ENCODE data around the gene ACADVL.

DNA sequence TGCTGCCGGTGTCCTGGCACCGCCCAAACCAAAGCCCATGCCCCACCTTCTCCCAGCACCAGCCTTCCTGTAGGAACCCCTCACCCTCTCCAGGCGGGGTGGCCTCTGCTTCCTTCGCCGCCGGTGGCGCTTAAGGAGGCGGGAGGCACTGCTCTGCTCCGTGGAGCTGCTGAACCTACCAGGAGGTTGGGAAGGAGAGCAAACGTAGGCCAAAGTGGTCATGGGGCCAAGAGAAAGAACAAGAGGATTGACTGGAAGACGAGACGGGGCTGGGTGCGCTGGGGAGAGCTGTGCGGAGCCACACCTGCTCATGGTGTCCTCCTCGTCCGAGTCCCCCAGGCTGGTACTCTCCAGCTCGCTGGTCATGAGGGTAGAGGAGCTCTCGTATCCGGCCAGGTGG, 9.8 kb downstream of the ACADVL start:
- TF ChIP-seq, protein P1, sequence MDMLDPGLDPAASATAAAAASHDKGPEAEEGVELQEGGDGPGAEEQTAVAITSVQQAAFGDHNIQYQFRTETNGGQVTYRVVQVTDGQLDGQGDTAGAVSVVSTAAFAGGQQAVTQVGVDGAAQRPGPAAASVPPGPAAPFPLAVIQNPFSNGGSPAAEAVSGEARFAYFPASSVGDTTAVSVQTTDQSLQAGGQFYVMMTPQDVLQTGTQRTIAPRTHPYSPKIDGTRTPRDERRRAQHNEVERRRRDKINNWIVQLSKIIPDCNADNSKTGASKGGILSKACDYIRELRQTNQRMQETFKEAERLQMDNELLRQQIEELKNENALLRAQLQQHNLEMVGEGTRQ (IDR thresholded peaks at IDR 0.05; ENCODE audit: borderline replicate concordance, low read depth, low read length), result no peak
- TF ChIP-seq MXI1 (IDR thresholded peaks at IDR 0.05; ENCODE audit: low read depth, low read length) (no peak), EP300 (IDR thresholded peaks at IDR 0.05; ENCODE audit: borderline replicate concordance in 1 of 2, low read depth in 1 of 2, low read length in 1 of 2) (no peak), RAD21 (IDR thresholded peaks at IDR 0.05; ENCODE audit: low read length) (no peak), YY1 (IDR thresholded peaks at IDR 0.05; ENCODE audit: low read depth) (no peak), POLR2AphosphoS5 (IDR thresholded peaks at IDR 0.05; ENCODE audit: low read depth, low read length) (no peak), TAF1 (IDR thresholded peaks at IDR 0.05; ENCODE audit: borderline replicate concordance, low read depth, low read length) (no peak), RFX5 (IDR thresholded peaks at IDR 0.05; ENCODE audit: low read length) (no peak), CHD2 (IDR thresholded peaks at IDR 0.05; ENCODE audit: low read length, partially characterized antibody) (no peak)
- TF ChIP-seq, protein P2, sequence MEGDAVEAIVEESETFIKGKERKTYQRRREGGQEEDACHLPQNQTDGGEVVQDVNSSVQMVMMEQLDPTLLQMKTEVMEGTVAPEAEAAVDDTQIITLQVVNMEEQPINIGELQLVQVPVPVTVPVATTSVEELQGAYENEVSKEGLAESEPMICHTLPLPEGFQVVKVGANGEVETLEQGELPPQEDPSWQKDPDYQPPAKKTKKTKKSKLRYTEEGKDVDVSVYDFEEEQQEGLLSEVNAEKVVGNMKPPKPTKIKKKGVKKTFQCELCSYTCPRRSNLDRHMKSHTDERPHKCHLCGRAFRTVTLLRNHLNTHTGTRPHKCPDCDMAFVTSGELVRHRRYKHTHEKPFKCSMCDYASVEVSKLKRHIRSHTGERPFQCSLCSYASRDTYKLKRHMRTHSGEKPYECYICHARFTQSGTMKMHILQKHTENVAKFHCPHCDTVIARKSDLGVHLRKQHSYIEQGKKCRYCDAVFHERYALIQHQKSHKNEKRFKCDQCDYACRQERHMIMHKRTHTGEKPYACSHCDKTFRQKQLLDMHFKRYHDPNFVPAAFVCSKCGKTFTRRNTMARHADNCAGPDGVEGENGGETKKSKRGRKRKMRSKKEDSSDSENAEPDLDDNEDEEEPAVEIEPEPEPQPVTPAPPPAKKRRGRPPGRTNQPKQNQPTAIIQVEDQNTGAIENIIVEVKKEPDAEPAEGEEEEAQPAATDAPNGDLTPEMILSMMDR (IDR thresholded peaks at IDR 0.05), result no peak
- TF ChIP-seq, protein P3, sequence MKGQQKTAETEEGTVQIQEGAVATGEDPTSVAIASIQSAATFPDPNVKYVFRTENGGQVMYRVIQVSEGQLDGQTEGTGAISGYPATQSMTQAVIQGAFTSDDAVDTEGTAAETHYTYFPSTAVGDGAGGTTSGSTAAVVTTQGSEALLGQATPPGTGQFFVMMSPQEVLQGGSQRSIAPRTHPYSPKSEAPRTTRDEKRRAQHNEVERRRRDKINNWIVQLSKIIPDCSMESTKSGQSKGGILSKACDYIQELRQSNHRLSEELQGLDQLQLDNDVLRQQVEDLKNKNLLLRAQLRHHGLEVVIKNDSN (IDR thresholded peaks at IDR 0.05; ENCODE audit: borderline replicate concordance, low read depth), result no peak
- TF ChIP-seq, protein P4, sequence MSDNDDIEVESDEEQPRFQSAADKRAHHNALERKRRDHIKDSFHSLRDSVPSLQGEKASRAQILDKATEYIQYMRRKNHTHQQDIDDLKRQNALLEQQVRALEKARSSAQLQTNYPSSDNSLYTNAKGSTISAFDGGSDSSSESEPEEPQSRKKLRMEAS (IDR thresholded peaks at IDR 0.05; ENCODE audit: low read depth), result no peak
- TF ChIP-seq, protein P5, sequence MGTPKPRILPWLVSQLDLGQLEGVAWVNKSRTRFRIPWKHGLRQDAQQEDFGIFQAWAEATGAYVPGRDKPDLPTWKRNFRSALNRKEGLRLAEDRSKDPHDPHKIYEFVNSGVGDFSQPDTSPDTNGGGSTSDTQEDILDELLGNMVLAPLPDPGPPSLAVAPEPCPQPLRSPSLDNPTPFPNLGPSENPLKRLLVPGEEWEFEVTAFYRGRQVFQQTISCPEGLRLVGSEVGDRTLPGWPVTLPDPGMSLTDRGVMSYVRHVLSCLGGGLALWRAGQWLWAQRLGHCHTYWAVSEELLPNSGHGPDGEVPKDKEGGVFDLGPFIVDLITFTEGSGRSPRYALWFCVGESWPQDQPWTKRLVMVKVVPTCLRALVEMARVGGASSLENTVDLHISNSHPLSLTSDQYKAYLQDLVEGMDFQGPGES (IDR thresholded peaks at IDR 0.05; ENCODE audit: low read depth, low read length), result no peak
- TF ChIP-seq, protein P6, sequence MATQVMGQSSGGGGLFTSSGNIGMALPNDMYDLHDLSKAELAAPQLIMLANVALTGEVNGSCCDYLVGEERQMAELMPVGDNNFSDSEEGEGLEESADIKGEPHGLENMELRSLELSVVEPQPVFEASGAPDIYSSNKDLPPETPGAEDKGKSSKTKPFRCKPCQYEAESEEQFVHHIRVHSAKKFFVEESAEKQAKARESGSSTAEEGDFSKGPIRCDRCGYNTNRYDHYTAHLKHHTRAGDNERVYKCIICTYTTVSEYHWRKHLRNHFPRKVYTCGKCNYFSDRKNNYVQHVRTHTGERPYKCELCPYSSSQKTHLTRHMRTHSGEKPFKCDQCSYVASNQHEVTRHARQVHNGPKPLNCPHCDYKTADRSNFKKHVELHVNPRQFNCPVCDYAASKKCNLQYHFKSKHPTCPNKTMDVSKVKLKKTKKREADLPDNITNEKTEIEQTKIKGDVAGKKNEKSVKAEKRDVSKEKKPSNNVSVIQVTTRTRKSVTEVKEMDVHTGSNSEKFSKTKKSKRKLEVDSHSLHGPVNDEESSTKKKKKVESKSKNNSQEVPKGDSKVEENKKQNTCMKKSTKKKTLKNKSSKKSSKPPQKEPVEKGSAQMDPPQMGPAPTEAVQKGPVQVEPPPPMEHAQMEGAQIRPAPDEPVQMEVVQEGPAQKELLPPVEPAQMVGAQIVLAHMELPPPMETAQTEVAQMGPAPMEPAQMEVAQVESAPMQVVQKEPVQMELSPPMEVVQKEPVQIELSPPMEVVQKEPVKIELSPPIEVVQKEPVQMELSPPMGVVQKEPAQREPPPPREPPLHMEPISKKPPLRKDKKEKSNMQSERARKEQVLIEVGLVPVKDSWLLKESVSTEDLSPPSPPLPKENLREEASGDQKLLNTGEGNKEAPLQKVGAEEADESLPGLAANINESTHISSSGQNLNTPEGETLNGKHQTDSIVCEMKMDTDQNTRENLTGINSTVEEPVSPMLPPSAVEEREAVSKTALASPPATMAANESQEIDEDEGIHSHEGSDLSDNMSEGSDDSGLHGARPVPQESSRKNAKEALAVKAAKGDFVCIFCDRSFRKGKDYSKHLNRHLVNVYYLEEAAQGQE (IDR thresholded peaks at IDR 0.05; ENCODE audit: low read depth, low read length), result no peak
